Measurements from ENCODE around the gene ZNF217.

- no peak for TF ChIP-seq CTCF (IDR thresholded peaks at IDR 0.05 in 2 of 3, conservative IDR thresholded peaks at IDR 0.05 in 1 of 3; ENCODE audit: borderline replicate concordance in 1 of 3, insufficient read depth in 1 of 3, low read depth in 2 of 3, low read length in 2 of 3)
- TF ChIP-seq POLR2A (IDR thresholded peaks at IDR 0.05; ENCODE audit: borderline replicate concordance, extremely low read depth, insufficient read depth, insufficient read length), result no peak
- no peak for TF ChIP-seq FOSL1 (IDR thresholded peaks at IDR 0.05; ENCODE audit: low read depth)
- no peak for TF ChIP-seq RAD21 (IDR thresholded peaks at IDR 0.05; ENCODE audit: low read depth)
- TF ChIP-seq EZH2phosphoT487 (IDR thresholded peaks at IDR 0.05; ENCODE audit: borderline replicate concordance), result no peak
- no peak for TF ChIP-seq EZH2 (IDR thresholded peaks at IDR 0.05)
- no peak for TF ChIP-seq YY1 (IDR thresholded peaks at IDR 0.05; ENCODE audit: extremely low read depth, insufficient replicate concordance, low read depth, low read length)
- TF ChIP-seq CBX3 (IDR thresholded peaks at IDR 0.05; ENCODE audit: low read depth), result no peak
Observed at GRCh38 chr20:53606364-53606985, 12.8 kb upstream of the ZNF217 start.
